ENCODE data around the gene GNAI3. TPM values are rescaled to one million over a fixed set of nuclear protein-coding genes. Genes with fewer than 3 reads are reported as not detected.

GNAI3 gene
- total and polyA plus RNA-seq, 2 donors (not counting 3 experiments of a cell fraction or from before 2014, with no cell fraction given), result 5.0 to 14.0 TPM

- Histone ChIP-seq H3K4me1 (ENCODE audit: control insufficient read depth, extremely low read depth, insufficient read depth, low read length) (peaks cover 28% of the 10 kb centered on the region), H4K20me1 (replicated peaks; ENCODE audit: control insufficient read depth, extremely low read depth, insufficient read depth, low read length) (no peaks in the 10 kb centered on the region), H3K9me3 (replicated peaks; ENCODE audit: control insufficient read depth, insufficient read depth, low read length) (no peaks in the 10 kb centered on the region), H3K79me2 (ENCODE audit: control insufficient read depth, insufficient read depth, low read length) (peaks cover 51% of the 10 kb centered on the region), H3K36me3 (ENCODE audit: control insufficient read depth in 2 of 2, extremely low read depth in 1 of 2, insufficient read depth in 2 of 2, low read length in 2 of 2) (peaks cover 0 to 15% of the 10 kb centered on the region in 2 experiments), H3K9me1 (replicated peaks; ENCODE audit: control insufficient read depth, extremely low read depth, insufficient read depth, low read length) (no peaks in the 10 kb centered on the region), H3K27me3 (ENCODE audit: control insufficient read depth in 2 of 2, insufficient read depth in 2 of 2, low read length in 2 of 2) (no peaks in the 10 kb centered on the region), H3K4me3 (replicated peaks in 1 of 3; ENCODE audit: insufficient read depth in 1 of 3, low read depth in 1 of 3, low read length in 3 of 3) (no peak overlapping the region), H3K9ac (replicated peaks; ENCODE audit: extremely low read depth, insufficient read depth, low read length) (no peak overlapping the region), H2AFZ (ENCODE audit: low read depth, low read length) (no peak overlapping the region), H3K4me2 (ENCODE audit: insufficient read depth, low read length) (no peak overlapping the region), H3K27ac (ENCODE audit: insufficient read depth, low read depth, low read length) (no peak overlapping the region)
- dilution Hi-C loops (cut with MboI; ENCODE audit: extremely low pct_ligation_motif_present, low sequenced_read_pairs) (no loop called here), intact Hi-C loops (cut with micrococcal nuclease) (no loop called here)
- CTCF ChIA-PET, result interaction anchor here (2.3 to 3.3 kb wide), 2 partner anchors 17 to 77 kb away, joined by 21 to 23 read pairs; no protein-coding TSS in a partner anchor
- BruUV-seq (replicated peaks), result no TSS peak
- FAIRE-seq (no peak), DNase-seq (ENCODE audit: low read depth, low spot score) (no peak)
- TF ChIP-seq EZH2 (IDR thresholded peaks at IDR 0.05; ENCODE audit: borderline replicate concordance, low read depth, low read length, severe bottlenecking), result no peak
- no peak for TF ChIP-seq MAX (IDR thresholded peaks at IDR 0.05; ENCODE audit: insufficient read depth, insufficient read length)
- no peak for TF ChIP-seq POLR2AphosphoS5 (IDR thresholded peaks at IDR 0.05; ENCODE audit: insufficient read depth, low read depth, low read length)
- TF ChIP-seq POLR2A (IDR thresholded peaks at IDR 0.05; ENCODE audit: low read depth, low read length), result no peak
- no peak for TF ChIP-seq JUN (IDR thresholded peaks at IDR 0.05; ENCODE audit: borderline replicate concordance, insufficient read depth, insufficient read length, low read depth)
- TF ChIP-seq FOS (IDR thresholded peaks at IDR 0.05; ENCODE audit: borderline replicate concordance, insufficient read depth, low read length), result no peak
- no peak for TF ChIP-seq MYC (IDR thresholded peaks at IDR 0.05; ENCODE audit: low read depth, low read length)
- TF ChIP-seq, protein P1, sequence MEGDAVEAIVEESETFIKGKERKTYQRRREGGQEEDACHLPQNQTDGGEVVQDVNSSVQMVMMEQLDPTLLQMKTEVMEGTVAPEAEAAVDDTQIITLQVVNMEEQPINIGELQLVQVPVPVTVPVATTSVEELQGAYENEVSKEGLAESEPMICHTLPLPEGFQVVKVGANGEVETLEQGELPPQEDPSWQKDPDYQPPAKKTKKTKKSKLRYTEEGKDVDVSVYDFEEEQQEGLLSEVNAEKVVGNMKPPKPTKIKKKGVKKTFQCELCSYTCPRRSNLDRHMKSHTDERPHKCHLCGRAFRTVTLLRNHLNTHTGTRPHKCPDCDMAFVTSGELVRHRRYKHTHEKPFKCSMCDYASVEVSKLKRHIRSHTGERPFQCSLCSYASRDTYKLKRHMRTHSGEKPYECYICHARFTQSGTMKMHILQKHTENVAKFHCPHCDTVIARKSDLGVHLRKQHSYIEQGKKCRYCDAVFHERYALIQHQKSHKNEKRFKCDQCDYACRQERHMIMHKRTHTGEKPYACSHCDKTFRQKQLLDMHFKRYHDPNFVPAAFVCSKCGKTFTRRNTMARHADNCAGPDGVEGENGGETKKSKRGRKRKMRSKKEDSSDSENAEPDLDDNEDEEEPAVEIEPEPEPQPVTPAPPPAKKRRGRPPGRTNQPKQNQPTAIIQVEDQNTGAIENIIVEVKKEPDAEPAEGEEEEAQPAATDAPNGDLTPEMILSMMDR (IDR thresholded peaks at IDR 0.05; ENCODE audit: extremely low read depth in 1 of 2, insufficient read depth in 1 of 2, low read depth in 1 of 2, low read length in 2 of 2), result no peak
- TF ChIP-seq GATA2 (IDR thresholded peaks at IDR 0.05; ENCODE audit: insufficient read depth, insufficient read length, low read depth, low read length), result no peak
- POLR2A ChIA-PET, result no interaction called here
Observed at GRCh38 chr1:109622895-109623294, 74.5 kb downstream of the GNAI3 start.

All from endothelial cell of umbilical vein (primary cell).